ENCODE results near the gene PEX6.

PEX6 gene

DNA sequence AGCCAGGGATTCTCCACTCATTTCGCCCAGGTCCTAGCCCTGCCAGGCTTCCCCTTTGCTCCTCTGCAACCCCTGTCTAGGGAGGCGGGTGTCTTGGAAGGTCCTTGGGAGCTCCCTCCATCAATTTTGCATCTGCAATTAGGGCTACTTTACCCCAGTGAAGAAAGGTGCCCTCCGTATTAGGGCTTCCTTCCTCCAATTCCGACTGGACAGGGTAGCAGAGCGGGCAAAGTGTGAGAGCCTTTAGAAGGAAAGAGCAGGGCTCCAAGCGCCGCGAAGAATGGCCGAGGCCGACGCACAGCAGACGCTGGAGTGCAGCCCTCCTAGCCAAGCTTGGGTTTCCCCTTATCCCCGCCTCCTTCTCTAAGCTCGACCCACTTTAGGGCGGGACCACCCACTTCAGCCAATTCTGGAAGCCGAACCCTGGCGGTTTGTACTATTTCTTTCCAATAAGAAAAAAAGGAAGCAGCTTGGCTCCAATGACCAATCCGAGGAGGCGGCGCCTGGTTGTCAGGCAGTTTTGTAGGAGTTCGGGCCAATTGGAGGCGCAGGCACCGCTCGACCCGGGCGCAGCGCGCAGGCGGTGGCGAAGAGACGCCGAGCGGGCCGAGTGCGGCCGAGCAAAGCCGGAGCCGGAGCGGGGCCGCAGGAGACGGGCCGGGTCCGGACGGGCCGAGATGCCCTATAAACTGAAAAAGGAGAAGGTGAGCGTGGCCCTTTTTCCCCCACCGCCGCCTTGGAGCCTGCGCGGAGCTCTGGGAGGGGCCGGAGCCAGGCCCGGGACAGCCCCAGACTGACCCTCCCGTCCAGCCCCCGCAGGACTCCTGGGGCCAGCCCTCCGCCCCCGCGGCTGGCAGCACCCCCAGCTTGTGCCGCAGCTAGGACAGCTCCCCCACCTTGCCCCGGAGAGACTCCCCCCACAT, 5.3 kb upstream of the PEX6 start, which contains the start of gene PPP2R5D:
Gene PPP2R5D, plus strand, starts transcription at position 570 of the 923 bp plus-strand sequence. Its CDS starts 108 bp downstream, at position 678.
- no peaks in the 10 kb centered on the region for H3K27me3 Mint-ChIP-seq
- peak within 1 kb of the TSS; percentile 89 for H3K27ac Mint-ChIP-seq
- peaks cover 61% of the 10 kb centered on the region for H3K4me1 Mint-ChIP-seq (ENCODE audit: low read depth)

GRCh38 chr6:42981836-42982235, 2.9 kb upstream of the PEX6 start:
- no peak overlapping the region for H3K4me3 Mint-ChIP-seq
- no peaks in the 10 kb centered on the region for H3K9me3 Mint-ChIP-seq (ENCODE audit: low read depth)
- H3K27me3 Mint-ChIP-seq, result no peaks in the 10 kb centered on the region
- H3K27ac Mint-ChIP-seq, result peak overlapping the region; percentile 29
- H3K4me1 Mint-ChIP-seq (ENCODE audit: low read depth), result peaks cover 53% of the 10 kb centered on the region
- peaks cover 2% of the 10 kb centered on the region for H3K36me3 Mint-ChIP-seq

More for the DNA sequence above, 5.3 kb upstream of the PEX6 start, which contains the start of gene PPP2R5D:
- Mint-ChIP-seq H3K36me3 (no peaks in the 10 kb centered on the region), H3K4me3 (peak within 1 kb of the TSS; percentile 93), H3K9me3 (ENCODE audit: low read depth) (no peaks in the 10 kb centered on the region)

DNA sequence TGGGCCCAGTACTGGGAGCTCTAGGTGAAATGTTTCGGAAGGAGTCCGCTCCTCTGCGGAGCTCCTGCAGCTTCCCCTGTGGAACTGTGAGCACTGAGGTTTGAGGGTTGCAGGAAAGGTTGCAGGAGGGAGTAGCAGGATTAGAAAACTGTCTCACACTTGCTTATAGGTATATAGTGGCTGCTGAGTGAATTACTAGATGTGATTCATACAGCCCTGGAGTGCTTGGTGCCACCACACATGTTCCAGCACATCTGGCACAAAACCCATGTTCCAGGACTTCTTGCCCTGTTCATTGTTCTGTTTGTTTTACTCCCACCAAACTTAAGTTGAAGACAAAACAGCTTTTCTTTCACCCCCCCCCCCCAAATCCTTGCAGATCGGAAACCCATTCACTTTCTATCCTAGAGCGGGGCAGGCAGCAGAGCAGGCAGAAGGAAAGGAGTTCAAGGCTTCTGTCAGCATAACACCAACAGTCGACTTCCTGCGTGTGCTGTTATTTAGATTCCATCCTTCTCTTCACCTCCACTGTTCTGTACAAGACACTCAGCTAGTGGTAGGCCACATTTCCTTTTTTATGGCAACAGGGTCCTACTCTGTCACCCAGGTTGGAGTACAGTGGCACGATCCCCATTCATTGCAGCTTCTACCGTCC, 669 bp upstream of the PEX6 start:
- Mint-ChIP-seq H3K4me3 (peak overlapping the region; percentile 92), H3K27me3 (no peaks in the 10 kb centered on the region), H3K27ac (peak overlapping the region; percentile 98), H3K4me1 (ENCODE audit: low read depth) (peaks cover 49% of the 10 kb centered on the region), H3K9me3 (ENCODE audit: low read depth) (no peaks in the 10 kb centered on the region), H3K36me3 (peaks cover 3% of the 10 kb centered on the region)

- H3K27ac Mint-ChIP-seq, result peak overlapping the region; percentile 84
- H3K27me3 Mint-ChIP-seq, result no peaks in the 10 kb centered on the region
- peaks cover 5% of the 10 kb centered on the region for H3K36me3 Mint-ChIP-seq
- H3K4me1 Mint-ChIP-seq (ENCODE audit: low read depth), result peaks cover 44% of the 10 kb centered on the region
- no peaks in the 10 kb centered on the region for H3K9me3 Mint-ChIP-seq (ENCODE audit: low read depth)
- peak overlapping the region; percentile 88 for H3K4me3 Mint-ChIP-seq
Measured at GRCh38 chr6:42978487-42978838, 518 bp downstream of the PEX6 start.

GRCh38 chr6:42974919-42975505, 4.0 kb downstream of the PEX6 start:
- no peaks in the 10 kb centered on the region for H3K27me3 Mint-ChIP-seq
- peaks cover 45% of the 10 kb centered on the region for H3K4me1 Mint-ChIP-seq (ENCODE audit: low read depth)
- H3K27ac Mint-ChIP-seq, result peak overlapping the region; percentile 82
- H3K4me3 Mint-ChIP-seq, result peak overlapping the region; percentile 38
- no peaks in the 10 kb centered on the region for H3K9me3 Mint-ChIP-seq (ENCODE audit: low read depth)
- H3K36me3 Mint-ChIP-seq, result peaks cover 5% of the 10 kb centered on the region

- H3K4me3 Mint-ChIP-seq, result no peak overlapping the region
- no peaks in the 10 kb centered on the region for H3K27me3 Mint-ChIP-seq
- peaks cover 35% of the 10 kb centered on the region for H3K4me1 Mint-ChIP-seq (ENCODE audit: low read depth)
- peak overlapping the region; percentile 75 for H3K27ac Mint-ChIP-seq
- peaks cover 7% of the 10 kb centered on the region for H3K36me3 Mint-ChIP-seq
- H3K9me3 Mint-ChIP-seq (ENCODE audit: low read depth), result no peaks in the 10 kb centered on the region
Measured at GRCh38 chr6:42973926-42974325, 5.1 kb downstream of the PEX6 start.

- no peak overlapping the region for H3K4me3 Mint-ChIP-seq
- H3K4me1 Mint-ChIP-seq (ENCODE audit: low read depth), result peaks cover 27% of the 10 kb centered on the region
- H3K27ac Mint-ChIP-seq, result no peak overlapping the region
- peaks cover 5% of the 10 kb centered on the region for H3K36me3 Mint-ChIP-seq
- H3K9me3 Mint-ChIP-seq (ENCODE audit: low read depth), result no peaks in the 10 kb centered on the region
- no peaks in the 10 kb centered on the region for H3K27me3 Mint-ChIP-seq
Measured at GRCh38 chr6:42971746-42972327, 7.1 kb downstream of the PEX6 start.

DNA sequence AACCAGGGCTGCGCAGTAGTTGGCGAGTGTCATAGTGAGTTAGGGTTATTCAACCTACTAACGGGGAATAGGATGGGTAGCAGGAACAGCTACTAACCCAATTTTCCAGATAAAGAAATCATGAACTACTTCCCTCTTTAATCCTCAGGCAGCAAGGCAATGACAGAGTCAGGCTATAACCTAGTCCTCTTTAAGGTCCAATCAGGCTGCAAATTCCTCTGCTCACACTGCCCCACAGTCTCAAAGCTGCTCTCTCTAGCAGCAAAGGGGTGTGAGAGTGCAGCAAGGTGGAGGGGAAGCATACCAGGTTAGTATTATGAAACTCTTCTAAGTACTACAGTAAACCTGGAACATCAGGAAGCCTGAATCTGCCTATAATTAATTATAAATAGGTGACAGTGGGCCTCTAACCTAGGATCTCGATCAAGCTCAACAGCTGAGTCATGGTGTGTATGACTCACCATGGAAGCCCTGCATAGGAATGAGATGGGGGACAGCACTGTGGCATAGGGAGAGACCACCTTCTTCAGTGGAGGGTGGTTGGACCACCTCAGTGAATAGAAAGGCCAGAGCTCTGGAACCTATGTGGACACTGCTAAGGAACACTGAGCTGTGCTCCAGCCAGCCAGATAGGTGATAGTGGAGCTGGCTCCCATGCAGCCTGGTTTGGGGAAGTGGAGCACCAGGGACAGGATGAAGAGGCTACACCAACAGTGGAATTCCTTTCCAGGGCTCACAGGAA, 7.9 kb downstream of the PEX6 start:
- Mint-ChIP-seq H3K27ac (peak overlapping the region; percentile 80), H3K4me3 (no peak overlapping the region), H3K27me3 (no peaks in the 10 kb centered on the region), H3K4me1 (ENCODE audit: low read depth) (peaks cover 22% of the 10 kb centered on the region), H3K36me3 (peaks cover 4% of the 10 kb centered on the region), H3K9me3 (ENCODE audit: low read depth) (no peaks in the 10 kb centered on the region)

GRCh38 chr6:42969934-42970333, 9.0 kb downstream of the PEX6 start:
- H3K4me1 Mint-ChIP-seq (ENCODE audit: low read depth), result peaks cover 16% of the 10 kb centered on the region
- H3K4me3 Mint-ChIP-seq, result no peak overlapping the region
- no peaks in the 10 kb centered on the region for H3K27me3 Mint-ChIP-seq
- peaks cover 4% of the 10 kb centered on the region for H3K36me3 Mint-ChIP-seq
- H3K9me3 Mint-ChIP-seq (ENCODE audit: low read depth), result no peaks in the 10 kb centered on the region
- no peak overlapping the region for H3K27ac Mint-ChIP-seq

DNA sequence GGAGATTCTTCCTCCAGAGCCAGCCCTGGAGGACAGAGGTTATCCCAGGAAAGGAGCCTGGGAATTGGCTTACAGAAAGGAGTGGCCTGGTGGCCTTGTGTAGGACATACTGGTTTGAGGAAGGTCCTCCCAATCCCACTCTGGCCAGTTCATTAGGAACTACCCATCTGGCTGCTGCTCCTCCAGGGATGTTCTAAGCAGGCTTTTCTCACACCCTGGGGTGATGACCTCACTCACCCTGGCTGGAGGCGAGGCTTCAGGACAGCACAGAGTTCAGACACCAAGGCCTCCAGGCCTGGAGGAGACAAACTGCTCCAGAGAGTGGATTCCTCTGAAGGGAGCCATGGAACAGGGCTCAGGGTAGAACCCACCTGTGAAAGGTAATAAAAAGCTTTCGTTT, 9.6 kb downstream of the PEX6 start:
- Mint-ChIP-seq H3K4me3 (no peak overlapping the region), H3K27me3 (no peaks in the 10 kb centered on the region), H3K9me3 (ENCODE audit: low read depth) (no peaks in the 10 kb centered on the region), H3K27ac (no peak overlapping the region), H3K36me3 (peaks cover 4% of the 10 kb centered on the region), H3K4me1 (ENCODE audit: low read depth) (peaks cover 11% of the 10 kb centered on the region)

DNA sequence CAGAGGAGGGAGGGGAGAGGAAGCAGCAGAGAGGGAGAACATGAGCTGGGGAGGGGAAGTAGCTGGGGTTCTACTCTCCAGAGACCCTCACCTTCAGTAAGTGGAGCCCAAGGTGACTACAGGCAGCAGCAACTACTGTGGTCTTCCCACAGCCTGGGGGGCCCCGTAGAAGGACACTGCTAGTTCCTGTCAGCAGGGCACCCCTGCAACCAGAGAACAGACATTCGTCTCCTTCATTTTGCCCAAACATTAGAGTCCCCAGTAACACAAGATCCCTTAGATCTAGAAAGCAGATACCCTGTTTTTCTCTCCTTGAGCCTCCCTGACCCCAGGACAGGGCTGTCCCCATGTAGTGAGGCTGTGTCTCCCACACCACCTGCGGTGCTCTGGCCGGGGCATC, 10.2 kb downstream of the PEX6 start:
- Mint-ChIP-seq H3K27ac (no peak overlapping the region), H3K27me3 (no peaks in the 10 kb centered on the region), H3K4me1 (ENCODE audit: low read depth) (peaks cover 12% of the 10 kb centered on the region), H3K4me3 (no peak overlapping the region), H3K9me3 (ENCODE audit: low read depth) (no peaks in the 10 kb centered on the region), H3K36me3 (peaks cover 2% of the 10 kb centered on the region)

- Mint-ChIP-seq H3K27me3 (no peaks in the 10 kb centered on the region), H3K36me3 (peaks cover 2% of the 10 kb centered on the region), H3K4me1 (ENCODE audit: low read depth) (peaks cover 12% of the 10 kb centered on the region), H3K9me3 (ENCODE audit: low read depth) (no peaks in the 10 kb centered on the region), H3K27ac (no peak overlapping the region), H3K4me3 (no peak overlapping the region)
Measured at GRCh38 chr6:42968126-42968701, 10.8 kb downstream of the PEX6 start.

GRCh38 chr6:42967228-42967627, 11.8 kb downstream of the PEX6 start:
- no peak overlapping the region for H3K4me3 Mint-ChIP-seq

DNA sequence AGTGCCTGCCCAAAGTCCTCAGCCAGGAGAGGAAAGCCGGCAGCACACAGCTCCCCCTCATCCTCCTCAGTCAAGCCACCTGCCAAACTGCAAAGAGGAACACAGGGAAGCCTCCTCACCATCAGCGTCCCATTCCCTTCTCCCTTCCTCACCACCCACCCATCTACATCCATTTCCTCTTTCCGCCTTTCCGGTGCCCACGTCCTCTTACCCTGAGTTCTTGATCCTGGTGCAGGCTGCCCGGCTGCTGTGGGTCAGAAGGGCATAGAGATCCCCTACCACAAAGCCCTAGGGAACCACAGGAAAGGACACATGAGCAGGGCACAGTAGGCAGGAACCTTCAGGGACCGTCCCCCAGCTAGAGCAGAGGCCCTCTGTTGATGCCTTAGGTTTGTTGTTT, 12.4 kb downstream of the PEX6 start:
- no peak overlapping the region for H3K27ac Mint-ChIP-seq
- no peak overlapping the region for H3K4me3 Mint-ChIP-seq
- H3K36me3 Mint-ChIP-seq, result peaks cover 2% of the 10 kb centered on the region
- no peaks in the 10 kb centered on the region for H3K27me3 Mint-ChIP-seq
- H3K9me3 Mint-ChIP-seq (ENCODE audit: low read depth), result no peaks in the 10 kb centered on the region
- H3K4me1 Mint-ChIP-seq (ENCODE audit: low read depth), result peaks cover 12% of the 10 kb centered on the region

More at GRCh38 chr6:42967228-42967627, 11.8 kb downstream of the PEX6 start:
- peaks cover 2% of the 10 kb centered on the region for H3K36me3 Mint-ChIP-seq
- peaks cover 12% of the 10 kb centered on the region for H3K4me1 Mint-ChIP-seq (ENCODE audit: low read depth)
- H3K27ac Mint-ChIP-seq, result no peak overlapping the region
- H3K9me3 Mint-ChIP-seq (ENCODE audit: low read depth), result no peaks in the 10 kb centered on the region
- no peaks in the 10 kb centered on the region for H3K27me3 Mint-ChIP-seq

Data from activated naive CD8-positive, alpha-beta T cell (primary cell).